Astrocyte (in vitro differentiated cells and primary cell): ENCODE data around the gene PIGT.

Experiments used
- CTCF ChIP-seq: IDR thresholded peaks from 2 replicates; pipeline ENCODE4 v1.5.1; 2011; ENCODE audit warnings: low read depth, mild to moderate bottlenecking, inconsistent platforms, low read length, moderate library complexity; ENCODE audit not compliant: insufficient read depth
- EZH2 ChIP-seq: IDR thresholded peaks from 2 replicates; pipeline ENCODE4 v1.6.1; 2012; ENCODE audit warnings: mild to moderate bottlenecking, low read length, inconsistent platforms; ENCODE audit not compliant: insufficient read depth

GRCh38 chr20:45449528-45449927 lies 33.6 kb downstream of the PIGT start:
- TF ChIP-seq CTCF (no peak), EZH2 (no peak)
